Activated B cell treated with CpG ODN at 0.5 μM for 24 hours (primary cell): ENCODE results near the gene CYSTM1. TPM values are rescaled to one million over a fixed set of nuclear protein-coding genes. Genes with fewer than 3 reads are reported as not detected.

Source experiments
- ATAC-seq: fragments of 200-7000 bp; cut with Tn5 transposase; one replicate; pipeline ENCODE4 v1.10.0; 2021; ENCODE audit warnings: low read depth, mild to moderate bottlenecking, moderate library complexity
- CTCF ChIA-PET: fragments of 350-600 bp; sonication (Branson Sonifier 250); formaldehyde crosslinking; loops from one replicate; lab custom pipeline; 2021; ENCODE audit warnings: antibody characterized with exemption; lab: Charles Lee
- POLR2A ChIA-PET: fragments of 350-600 bp; sonication (Branson Sonifier 250); formaldehyde crosslinking; loops from one replicate; lab custom pipeline; 2021; ENCODE audit warnings: antibody characterized with exemption; lab: Charles Lee
- DNase-seq: peaks from one replicate; pipeline ENCODE4 v3.0.0; 2022
- H3K27ac Mint-ChIP-seq: one replicate; pipeline ENCODE4 v1.8.0; 2020; ENCODE audit warnings: mixed read lengths
- H3K27me3 Mint-ChIP-seq: one replicate; pipeline ENCODE4 v1.8.0; 2021; ENCODE audit warnings: mixed read lengths
- H3K36me3 Mint-ChIP-seq: one replicate; pipeline ENCODE4 v1.8.0; 2021; ENCODE audit warnings: low read depth, mixed read lengths
- H3K4me1 Mint-ChIP-seq: one replicate; pipeline ENCODE4 v1.8.0; 2021; ENCODE audit warnings: mixed read lengths
- H3K4me3 Mint-ChIP-seq: one replicate; pipeline ENCODE4 v1.8.0; 2020; ENCODE audit warnings: mild to moderate bottlenecking, mixed read lengths
- H3K9me3 Mint-ChIP-seq: one replicate; pipeline ENCODE4 v1.8.0; 2020; ENCODE audit warnings: mixed read lengths
- CTCF ChIP-seq: fragments of 200-600 bp; IDR thresholded peaks from one replicate; pipeline ENCODE4 v1.8.0; 2022; ENCODE audit warnings: antibody characterized with exemption, mild to moderate bottlenecking
- intact Hi-C: fragments of 100-400 bp; cut with micrococcal nuclease; formaldehyde crosslinking; loops from one replicate; pipeline ENCODE4 v1.15.1; 2024
- total RNA-seq: library from RNA; stranded (reverse); gene quantifications from 2 replicates; pipeline ENCODE4 v1.2.3, GENCODE V29; 2022

The CYSTM1 gene
- total RNA-seq, 1 donor from 2014 or later = 20.1 TPM

DNA sequence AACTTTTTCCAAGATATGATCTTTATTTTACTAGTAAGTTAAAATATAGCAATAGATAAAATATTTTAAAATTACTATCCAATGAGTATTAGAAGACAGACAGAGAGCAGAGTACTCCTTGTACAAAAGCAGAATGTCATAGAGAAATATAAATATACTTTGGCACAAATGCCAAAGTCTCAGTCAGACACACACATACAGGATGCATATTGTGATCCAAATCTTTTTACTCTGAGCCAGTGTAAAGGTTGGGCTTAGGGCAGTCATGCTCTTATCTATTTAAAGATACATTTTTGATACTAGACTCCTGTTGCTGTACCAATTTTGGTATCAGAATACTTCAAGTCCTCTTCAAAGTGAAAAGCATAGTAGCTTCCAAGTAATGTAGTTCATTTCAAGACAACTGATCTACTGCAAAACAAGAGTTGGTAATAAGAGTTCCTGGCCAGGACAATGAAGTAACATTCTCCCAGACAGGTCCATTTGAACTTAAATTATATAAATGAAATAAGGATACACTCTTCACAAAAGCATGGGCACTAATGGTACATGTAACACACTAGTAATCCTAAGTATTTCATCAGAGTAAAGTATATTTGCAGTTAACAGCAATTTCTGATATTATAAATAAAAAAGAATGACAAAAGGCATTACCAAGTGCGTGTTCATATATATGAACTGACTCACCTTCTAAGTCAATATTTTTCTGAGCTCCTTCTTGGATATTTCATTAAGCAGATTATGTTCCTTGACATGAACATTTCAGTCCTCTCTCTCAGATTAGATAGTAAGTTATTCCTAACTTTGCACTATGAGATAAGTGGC lies 117.4 kb downstream of the CYSTM1 start:
- Mint-ChIP-seq H3K9me3 (no peaks in the 10 kb centered on the region), H3K4me3 (no peak overlapping the region), H3K27me3 (no peaks in the 10 kb centered on the region), H3K4me1 (peaks cover 26% of the 10 kb centered on the region), H3K27ac (no peak overlapping the region), H3K36me3 (peaks cover 18% of the 10 kb centered on the region)
- ATAC-seq (no peak), DNase-seq (no peak)
- intact Hi-C loops = no loop called here
- POLR2A ChIA-PET = no interaction called here
- TF ChIP-seq CTCF = no peak
- CTCF ChIA-PET = interaction anchor here (0.6 kb wide), 1 partner anchor 148 kb away, joined by 4 read pairs; no protein-coding TSS in a partner anchor

Other genes starting within 250 kb of the CYSTM1 start
- 0.07 TPM in 1 of 2 replicates, not detected in the other for gene NRG2, start 131.9 kb upstream of the CYSTM1 start, total RNA-seq
- gene PURA, start 61.1 kb upstream of the CYSTM1 start, total RNA-seq = 13.2 and 14.9 TPM in 2 replicates
- gene IGIP, start 49.3 kb upstream of the CYSTM1 start, total RNA-seq = 3.7 and 4.8 TPM in 2 replicates
- gene PFDN1, start 127.9 kb downstream of the CYSTM1 start, total RNA-seq = 38.2 and 38.4 TPM in 2 replicates
- gene HBEGF, start 171.4 kb downstream of the CYSTM1 start, total RNA-seq = 0.22 and 0.49 TPM in 2 replicates
- not detected in 2 replicates for gene SLC4A9, start 185.0 kb downstream of the CYSTM1 start, total RNA-seq
- gene ANKHD1, start 226.6 kb downstream of the CYSTM1 start, total RNA-seq = 166 and 187 TPM in 2 replicates